Panc1 (cell line): Measurements from ENCODE around the gene CPD. TPM values are rescaled to one million over a fixed set of nuclear protein-coding genes. Genes with fewer than 3 reads are reported as not detected.

Source experiments
- ATAC-seq: fragments of 200-7000 bp; cut with Tn5 transposase; 2 replicates; pipeline ENCODE4 v1.9.1; 2020; ENCODE audit warnings: mild to moderate bottlenecking, moderate library complexity
- BruUV-seq: library from RNA; stranded (reverse); fragments of 400-500 nt; replicated peaks from 2 replicates; lab custom pipeline; 2021; lab: Mats Ljungman, UMichigan
- CTCF ChIA-PET: fragments of 300-600 bp; sonication (Branson Sonifier 250); formaldehyde crosslinking; loops from one replicate; lab custom pipeline; 2022; ENCODE audit warnings: antibody characterized with exemption; lab: Charles Lee
- POLR2A ChIA-PET: fragments of 300-600 bp; sonication (Branson Sonifier 250); formaldehyde crosslinking; loops from one replicate; lab custom pipeline; 2022; ENCODE audit warnings: antibody characterized with exemption; lab: Charles Lee
- DNase-seq: peaks from one replicate; pipeline ENCODE4 v3.0.0-alpha.2; 2010; ENCODE audit warnings: low read depth, low spot score
- H3K27ac ChIP-seq: 2 replicates; pipeline ENCODE4 v1.5.1; 2011; ENCODE audit warnings: mild to moderate bottlenecking, low read length, inconsistent platforms
- H3K27me3 ChIP-seq: fragments of 200-500 bp; sonication (Bioruptor generic); 2 replicates; pipeline ENCODE4 v1.6.0; 2014; ENCODE audit warnings: low read length, inconsistent platforms; ENCODE audit not compliant: control insufficient read depth, insufficient read depth
- H3K36me3 ChIP-seq: fragments of 200-500 bp; sonication (Bioruptor generic); 2 replicates; pipeline ENCODE4 v1.5.1; 2014; ENCODE audit warnings: inconsistent platforms, mild to moderate bottlenecking, low read length, moderate library complexity; ENCODE audit not compliant: control insufficient read depth, insufficient read depth
- H3K4me1 ChIP-seq: 2 replicates; pipeline ENCODE4 v1.5.1; 2011; ENCODE audit warnings: inconsistent platforms, mild to moderate bottlenecking, low read length, moderate library complexity; ENCODE audit not compliant: control insufficient read depth, insufficient read depth
- H3K4me3 ChIP-seq, 2 experiments: 2 replicates each; pipeline ENCODE4 v1.5.1; 2011 to 2012; ENCODE audit warnings: low read depth in 2 of 2, low read length in 2 of 2, mild to moderate bottlenecking in 2 of 2, inconsistent platforms in 1 of 2, moderate library complexity in 1 of 2
- H3K9me3 ChIP-seq: fragments of 200-500 bp; sonication (Bioruptor generic); 2 replicates; pipeline ENCODE4 v1.5.1; 2014; ENCODE audit warnings: low read depth, mild to moderate bottlenecking, inconsistent platforms, low read length, moderate library complexity; ENCODE audit not compliant: control insufficient read depth, insufficient read depth
- POLR2AphosphoS5 ChIP-seq: IDR thresholded peaks from 2 replicates; pipeline ENCODE4 v1.6.1; 2012; ENCODE audit warnings: mild to moderate bottlenecking, low read depth, low read length, moderate library complexity
- SIN3A ChIP-seq: IDR thresholded peaks from 2 replicates; pipeline ENCODE4 v1.6.1; 2012; ENCODE audit warnings: low read depth, mild to moderate bottlenecking, low read length, moderate library complexity, borderline replicate concordance; ENCODE audit not compliant: insufficient read depth
- TCF7L2 ChIP-seq: IDR thresholded peaks from 2 replicates; pipeline ENCODE4 v1.6.1; 2011; ENCODE audit warnings: mild to moderate bottlenecking, low read depth, low read length, inconsistent platforms
- in situ Hi-C: cut with HindIII; loops from 2 replicates; pipeline ENCODE4 v1.10.0; 2016; ENCODE audit warnings: low sequenced_read_pairs, low pct_unique_long_range_greater_than_20kb
- intact Hi-C: fragments of 100-400 bp; cut with micrococcal nuclease; formaldehyde crosslinking; loops from one replicate; pipeline ENCODE4 v1.10.0; 2022; ENCODE audit not compliant: unreplicated experiment
- total RNA-seq: library from RNA; stranded (reverse); gene quantifications from one replicate; pipeline ENCODE4 v1.2.1, GENCODE V29; 2021; ENCODE audit not compliant: unreplicated experiment
- TF ChIP-seq, protein P1 (sequence below): fragments of 450-650 bp; IDR thresholded peaks from 2 replicates; pipeline ENCODE4 v1.5.1; 2017; ENCODE audit warnings: mild to moderate bottlenecking
- TF ChIP-seq, protein P2 (sequence below), 2 experiments: IDR thresholded peaks; 2 replicates each; pipeline ENCODE4 v1.6.1; 2011 to 2012; ENCODE audit warnings: low read depth in 2 of 2, control low read depth in 1 of 2, low read length in 1 of 2, mild to moderate bottlenecking in 1 of 2, moderate library complexity in 1 of 2; ENCODE audit not compliant: insufficient read depth in 1 of 2

The CPD gene
- total RNA-seq, 1 experiment from 2014 or later, result 93.0 TPM

DNA sequence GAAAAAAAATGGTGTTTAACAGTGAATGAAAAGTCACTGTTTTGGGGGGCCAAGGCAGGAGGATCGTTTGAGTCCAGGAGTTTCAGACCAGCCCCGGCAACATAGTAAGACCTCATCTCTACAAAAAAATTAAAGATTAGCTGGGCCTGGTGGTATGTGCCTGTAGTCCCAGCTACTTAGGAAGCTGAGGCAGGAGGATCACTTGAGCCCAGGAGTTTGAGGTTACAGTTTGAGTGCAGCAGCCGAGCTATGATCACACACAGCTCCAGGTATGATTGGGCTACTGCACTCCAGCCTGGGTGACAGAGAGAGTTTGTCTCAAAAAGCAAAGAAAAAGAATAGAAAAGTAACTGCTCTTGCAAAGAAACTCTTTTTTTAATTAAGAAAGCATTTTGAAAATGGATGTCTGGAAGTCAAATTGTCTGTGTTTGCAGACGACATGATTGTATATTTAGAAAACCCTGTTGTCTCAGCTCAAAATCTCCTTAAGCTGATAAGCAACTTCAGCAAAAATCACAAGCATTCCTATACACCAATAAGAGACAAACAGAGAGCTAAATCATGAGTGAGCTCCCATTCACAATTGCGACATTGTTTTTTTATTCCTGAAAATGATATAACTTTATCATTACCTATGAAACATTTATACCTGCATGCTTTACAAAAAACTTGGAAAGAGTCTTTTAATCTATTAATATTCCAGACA lies 20.5 kb upstream of the CPD start:
- CTCF ChIA-PET, result interaction anchor here (0.7 kb wide), 1 partner anchor 13 kb away, joined by 3 read pairs; no protein-coding TSS in a partner anchor
- ATAC-seq (no peak), DNase-seq (no peak)
- H3K27me3 ChIP-seq, result no peaks in the 10 kb centered on the region
- H3K4me1 ChIP-seq, result no peaks in the 10 kb centered on the region
- H3K9me3 ChIP-seq, result no peaks in the 10 kb centered on the region
- H3K27ac ChIP-seq, result no peak overlapping the region
- intact Hi-C loops (no loop called here), in situ Hi-C loops (no loop called here)
- TF ChIP-seq, protein P1, sequence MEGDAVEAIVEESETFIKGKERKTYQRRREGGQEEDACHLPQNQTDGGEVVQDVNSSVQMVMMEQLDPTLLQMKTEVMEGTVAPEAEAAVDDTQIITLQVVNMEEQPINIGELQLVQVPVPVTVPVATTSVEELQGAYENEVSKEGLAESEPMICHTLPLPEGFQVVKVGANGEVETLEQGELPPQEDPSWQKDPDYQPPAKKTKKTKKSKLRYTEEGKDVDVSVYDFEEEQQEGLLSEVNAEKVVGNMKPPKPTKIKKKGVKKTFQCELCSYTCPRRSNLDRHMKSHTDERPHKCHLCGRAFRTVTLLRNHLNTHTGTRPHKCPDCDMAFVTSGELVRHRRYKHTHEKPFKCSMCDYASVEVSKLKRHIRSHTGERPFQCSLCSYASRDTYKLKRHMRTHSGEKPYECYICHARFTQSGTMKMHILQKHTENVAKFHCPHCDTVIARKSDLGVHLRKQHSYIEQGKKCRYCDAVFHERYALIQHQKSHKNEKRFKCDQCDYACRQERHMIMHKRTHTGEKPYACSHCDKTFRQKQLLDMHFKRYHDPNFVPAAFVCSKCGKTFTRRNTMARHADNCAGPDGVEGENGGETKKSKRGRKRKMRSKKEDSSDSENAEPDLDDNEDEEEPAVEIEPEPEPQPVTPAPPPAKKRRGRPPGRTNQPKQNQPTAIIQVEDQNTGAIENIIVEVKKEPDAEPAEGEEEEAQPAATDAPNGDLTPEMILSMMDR, result no peak
- TF ChIP-seq SIN3A (no peak), TCF7L2 (no peak), POLR2AphosphoS5 (no peak)
- TF ChIP-seq, protein P2, sequence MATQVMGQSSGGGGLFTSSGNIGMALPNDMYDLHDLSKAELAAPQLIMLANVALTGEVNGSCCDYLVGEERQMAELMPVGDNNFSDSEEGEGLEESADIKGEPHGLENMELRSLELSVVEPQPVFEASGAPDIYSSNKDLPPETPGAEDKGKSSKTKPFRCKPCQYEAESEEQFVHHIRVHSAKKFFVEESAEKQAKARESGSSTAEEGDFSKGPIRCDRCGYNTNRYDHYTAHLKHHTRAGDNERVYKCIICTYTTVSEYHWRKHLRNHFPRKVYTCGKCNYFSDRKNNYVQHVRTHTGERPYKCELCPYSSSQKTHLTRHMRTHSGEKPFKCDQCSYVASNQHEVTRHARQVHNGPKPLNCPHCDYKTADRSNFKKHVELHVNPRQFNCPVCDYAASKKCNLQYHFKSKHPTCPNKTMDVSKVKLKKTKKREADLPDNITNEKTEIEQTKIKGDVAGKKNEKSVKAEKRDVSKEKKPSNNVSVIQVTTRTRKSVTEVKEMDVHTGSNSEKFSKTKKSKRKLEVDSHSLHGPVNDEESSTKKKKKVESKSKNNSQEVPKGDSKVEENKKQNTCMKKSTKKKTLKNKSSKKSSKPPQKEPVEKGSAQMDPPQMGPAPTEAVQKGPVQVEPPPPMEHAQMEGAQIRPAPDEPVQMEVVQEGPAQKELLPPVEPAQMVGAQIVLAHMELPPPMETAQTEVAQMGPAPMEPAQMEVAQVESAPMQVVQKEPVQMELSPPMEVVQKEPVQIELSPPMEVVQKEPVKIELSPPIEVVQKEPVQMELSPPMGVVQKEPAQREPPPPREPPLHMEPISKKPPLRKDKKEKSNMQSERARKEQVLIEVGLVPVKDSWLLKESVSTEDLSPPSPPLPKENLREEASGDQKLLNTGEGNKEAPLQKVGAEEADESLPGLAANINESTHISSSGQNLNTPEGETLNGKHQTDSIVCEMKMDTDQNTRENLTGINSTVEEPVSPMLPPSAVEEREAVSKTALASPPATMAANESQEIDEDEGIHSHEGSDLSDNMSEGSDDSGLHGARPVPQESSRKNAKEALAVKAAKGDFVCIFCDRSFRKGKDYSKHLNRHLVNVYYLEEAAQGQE (IDR thresholded peaks at IDR 0.05; ENCODE audit: insufficient read depth in 1 of 2, low read depth in 2 of 2, low read length in 1 of 2), result no peak
- no peaks in the 10 kb centered on the region for H3K36me3 ChIP-seq
- POLR2A ChIA-PET, result interaction anchor here (0.6 kb wide), 1 partner anchor 42 kb away, joined by 6 read pairs; no protein-coding TSS in a partner anchor
- BruUV-seq, result no TSS peak
- H3K4me3 ChIP-seq, result no peak overlapping the region

DNA sequence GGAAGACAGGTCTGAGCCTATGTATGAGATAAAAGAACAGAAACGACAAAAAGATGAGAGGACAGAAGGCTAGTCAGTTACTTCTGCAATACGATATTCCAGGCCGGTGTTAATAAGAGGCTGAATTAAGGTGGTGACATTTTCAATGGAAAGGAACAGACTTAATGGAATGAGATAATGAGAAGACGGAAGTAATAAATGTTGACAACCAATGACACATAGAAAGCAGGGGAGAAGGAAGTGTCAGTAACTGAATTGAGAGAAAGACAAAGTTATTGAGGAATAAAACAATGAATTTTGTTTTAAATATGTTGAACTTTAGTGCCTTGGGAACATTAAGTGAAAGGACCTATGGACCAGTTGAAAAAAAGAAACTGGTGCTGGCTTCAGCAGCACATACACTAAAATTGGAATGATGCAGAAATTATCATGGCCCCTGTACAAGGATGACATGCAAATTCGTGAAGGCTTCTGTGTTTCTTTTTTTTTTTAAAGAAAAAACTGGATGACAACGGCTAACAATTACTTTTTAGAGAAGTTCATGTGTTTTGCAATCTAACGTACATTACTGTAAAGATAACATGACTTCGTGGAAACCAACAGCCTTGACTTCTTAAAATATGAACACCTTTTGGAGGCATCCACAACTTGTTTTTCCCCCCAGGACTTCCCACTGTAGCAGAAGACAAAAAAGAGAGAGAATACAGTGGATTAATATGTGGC lies 18.5 kb upstream of the CPD start:
- intact Hi-C loops, result no loop called here
- POLR2A ChIA-PET, result no interaction called here
- TF ChIP-seq SIN3A, result no peak
- TF ChIP-seq, protein P1, result no peak
- TF ChIP-seq, protein P2 (IDR thresholded peaks at IDR 0.05; ENCODE audit: insufficient read depth in 1 of 2, low read depth in 2 of 2, low read length in 1 of 2), result no peak
- Histone ChIP-seq H3K27me3 (no peaks in the 10 kb centered on the region), H3K27ac (no peak overlapping the region), H3K4me3 (no peak overlapping the region), H3K9me3 (no peaks in the 10 kb centered on the region), H3K4me1 (no peaks in the 10 kb centered on the region), H3K36me3 (no peaks in the 10 kb centered on the region)
- BruUV-seq, result no TSS peak
- no peak for ATAC-seq
- in situ Hi-C loops, result no loop called here
- no peak for DNase-seq
- CTCF ChIA-PET, result no interaction called here
